GM15510 (cell line): ENCODE data around the gene TUBGCP3.

ENCODE experiments used
- POLR2A ChIP-seq: IDR thresholded peaks from 3 replicates; pipeline ENCODE4 v1.6.1; 2011; ENCODE audit warnings: borderline replicate concordance; ENCODE audit not compliant: insufficient read length; ENCODE audit errors: extremely low read depth

Gene TUBGCP3

DNA sequence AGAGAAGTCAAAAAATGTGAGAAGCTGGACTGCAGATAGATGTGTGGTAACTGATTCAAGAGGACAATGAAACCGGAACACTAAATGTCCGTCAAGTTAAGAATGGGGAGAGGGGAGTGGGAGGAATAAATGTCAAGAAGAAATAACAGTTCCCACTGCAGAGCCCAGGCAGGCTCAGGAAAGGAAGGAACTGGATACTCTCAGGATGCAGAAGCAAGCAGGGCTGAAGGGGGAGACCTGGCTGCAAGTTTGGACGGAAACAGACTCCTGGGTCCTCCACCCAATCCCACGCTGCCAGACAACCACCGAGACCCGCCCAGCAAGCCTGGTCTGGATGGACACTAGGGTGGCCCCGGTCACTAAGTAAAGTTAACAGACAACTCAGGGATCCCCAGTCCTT is 18.1 kb downstream of the TUBGCP3 start:
- no peak for TF ChIP-seq POLR2A

DNA sequence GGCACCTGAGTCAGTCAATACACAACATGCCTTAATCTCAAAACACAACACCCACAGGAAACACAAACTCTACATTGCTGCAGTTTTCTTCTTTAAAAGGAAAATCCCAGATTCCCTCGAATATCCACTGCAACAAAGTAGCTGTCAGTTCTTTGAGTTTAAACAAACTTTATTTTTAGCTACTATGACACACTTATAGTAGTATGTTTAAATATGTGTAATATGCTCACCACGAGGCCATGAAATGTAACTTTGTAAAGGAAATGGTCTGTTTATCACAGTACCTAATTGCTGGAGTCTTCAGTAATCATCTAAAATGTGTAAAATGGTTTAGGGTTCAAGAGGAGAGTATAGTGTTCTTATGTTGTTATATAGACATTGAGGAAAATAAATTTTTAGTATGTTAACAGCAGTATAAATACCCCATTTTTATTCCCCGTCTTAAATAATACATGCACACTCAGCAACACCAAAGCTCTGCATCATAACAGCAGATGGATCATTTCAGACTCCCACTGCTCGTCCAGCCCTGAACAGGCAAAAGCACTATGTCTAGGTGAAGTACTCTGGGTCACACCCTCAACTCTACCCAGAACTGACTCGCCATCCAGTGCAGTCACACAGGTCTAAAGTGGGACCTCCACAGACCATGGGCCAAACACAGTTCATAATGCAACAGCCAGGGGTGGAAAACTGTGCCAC is 20.6 kb downstream of the TUBGCP3 start:
- no peak for TF ChIP-seq POLR2A

DNA sequence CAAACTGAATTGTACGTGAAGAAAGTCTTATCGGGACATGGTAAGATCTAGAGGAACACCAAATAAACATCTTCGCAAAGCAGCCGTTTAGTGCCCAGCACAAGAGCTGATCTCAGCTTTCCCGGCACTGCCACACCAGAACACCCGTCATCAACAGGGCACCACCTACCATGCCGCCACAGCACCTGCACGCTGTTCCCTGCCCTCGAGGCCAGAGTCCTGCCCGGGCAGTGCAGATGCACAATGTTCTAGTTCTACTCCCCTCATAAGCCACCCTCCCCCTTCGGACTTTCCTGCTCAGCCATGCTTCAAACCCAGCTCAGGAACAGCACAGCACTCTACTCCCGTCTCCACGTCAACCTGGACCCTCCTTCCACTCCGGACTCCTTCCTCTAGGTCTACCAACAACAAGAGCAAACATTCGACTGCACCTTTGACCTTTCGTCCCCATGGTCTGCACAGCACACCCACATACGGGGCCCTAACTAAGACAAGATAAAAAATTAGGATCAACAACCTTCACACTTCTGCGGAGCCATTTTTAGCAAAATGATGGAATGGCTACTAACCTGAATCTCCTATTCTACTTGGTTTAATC is 25.1 kb downstream of the TUBGCP3 start:
- no peak for TF ChIP-seq POLR2A

DNA sequence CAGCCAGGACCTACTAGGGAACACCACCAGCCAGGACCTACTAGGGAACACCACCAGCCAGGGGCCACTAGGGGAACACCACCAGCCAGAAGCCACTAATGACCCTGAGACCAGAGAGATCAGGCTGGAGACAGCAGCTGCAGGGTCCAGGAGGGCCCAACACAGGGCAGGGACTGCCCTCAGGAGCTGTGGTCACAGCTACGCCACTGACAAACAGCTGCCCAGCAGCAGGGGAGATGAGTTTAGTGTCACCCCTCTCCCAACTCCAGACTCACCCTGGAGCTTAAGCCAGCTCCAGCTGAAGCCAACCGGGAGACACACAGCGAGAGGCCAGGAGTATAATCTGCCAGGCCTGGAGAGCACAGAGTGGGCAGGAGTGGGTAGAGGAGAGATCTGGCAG is 25.7 kb downstream of the TUBGCP3 start:
- TF ChIP-seq POLR2A, result no peak

DNA sequence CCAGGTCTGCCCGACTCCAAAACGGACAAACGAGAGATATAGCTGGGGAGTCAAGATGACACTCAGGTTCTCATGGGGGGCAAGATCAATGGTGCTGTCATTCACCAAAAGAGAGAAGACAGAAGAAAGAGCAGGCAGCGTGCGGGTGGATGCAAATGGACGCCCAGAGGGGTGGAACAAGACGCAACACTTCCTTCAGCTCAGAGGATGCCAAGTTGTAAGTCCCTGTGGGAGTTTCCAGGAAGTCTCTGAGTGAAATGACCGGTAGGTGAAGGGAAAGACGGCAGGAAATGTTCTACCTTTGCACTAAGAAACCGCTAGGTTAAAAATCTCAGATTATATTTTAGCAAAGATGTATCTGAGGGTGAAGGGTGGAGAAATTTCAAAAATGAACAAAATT is 26.5 kb downstream of the TUBGCP3 start:
- no peak for TF ChIP-seq POLR2A

DNA sequence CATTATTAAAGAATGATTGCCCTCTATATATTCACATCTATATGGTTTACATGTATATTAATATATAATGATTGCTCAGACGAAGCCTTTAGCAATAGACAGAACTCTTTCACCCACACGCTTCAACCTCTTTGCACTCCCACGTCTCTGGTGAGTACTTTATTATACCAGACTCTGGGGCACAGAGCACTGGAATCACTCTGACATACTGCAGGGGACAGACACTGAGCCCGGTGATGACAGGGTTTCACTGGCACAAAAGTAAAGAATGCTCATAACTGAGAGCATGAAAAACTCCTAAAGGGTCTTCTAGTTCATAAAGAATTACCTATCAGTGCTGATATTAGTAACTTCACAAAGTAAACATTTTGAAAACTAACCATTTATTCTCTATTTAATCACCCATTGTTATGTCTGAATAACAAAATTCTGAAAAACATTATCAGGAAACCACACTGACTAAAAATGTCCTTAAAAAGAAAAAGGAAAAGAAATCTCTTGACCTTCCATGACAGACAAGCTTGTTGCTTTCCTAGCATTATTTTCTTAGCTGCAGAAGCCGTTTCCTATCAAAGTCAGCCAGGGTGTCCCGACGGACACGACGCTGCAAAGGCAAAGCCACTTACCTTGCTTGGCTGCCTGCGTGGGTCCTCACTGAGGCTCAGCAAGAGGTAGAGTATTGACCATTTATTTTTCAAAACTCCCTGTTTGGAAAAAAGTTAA is 29.1 kb downstream of the TUBGCP3 start:
- TF ChIP-seq POLR2A, result no peak

DNA sequence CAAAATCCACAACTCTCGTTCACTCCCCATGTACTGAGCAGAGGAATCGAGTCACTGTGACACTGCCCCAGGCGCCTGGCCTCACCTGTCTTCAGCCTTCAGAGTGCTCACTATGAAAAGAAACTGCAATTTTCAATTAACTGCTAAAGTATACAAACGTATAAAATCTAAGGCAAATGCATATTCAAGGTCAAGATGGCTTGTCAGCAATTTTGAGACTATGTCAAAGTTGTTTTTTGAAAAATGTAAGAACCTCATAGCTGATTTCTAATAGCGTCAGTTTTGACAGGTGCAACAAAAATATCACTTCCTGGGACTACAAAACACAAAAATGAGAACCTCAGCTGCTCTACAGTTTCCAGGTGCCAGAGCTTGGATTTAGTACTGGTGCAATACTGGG is 31.4 kb downstream of the TUBGCP3 start:
- no peak for TF ChIP-seq POLR2A

DNA sequence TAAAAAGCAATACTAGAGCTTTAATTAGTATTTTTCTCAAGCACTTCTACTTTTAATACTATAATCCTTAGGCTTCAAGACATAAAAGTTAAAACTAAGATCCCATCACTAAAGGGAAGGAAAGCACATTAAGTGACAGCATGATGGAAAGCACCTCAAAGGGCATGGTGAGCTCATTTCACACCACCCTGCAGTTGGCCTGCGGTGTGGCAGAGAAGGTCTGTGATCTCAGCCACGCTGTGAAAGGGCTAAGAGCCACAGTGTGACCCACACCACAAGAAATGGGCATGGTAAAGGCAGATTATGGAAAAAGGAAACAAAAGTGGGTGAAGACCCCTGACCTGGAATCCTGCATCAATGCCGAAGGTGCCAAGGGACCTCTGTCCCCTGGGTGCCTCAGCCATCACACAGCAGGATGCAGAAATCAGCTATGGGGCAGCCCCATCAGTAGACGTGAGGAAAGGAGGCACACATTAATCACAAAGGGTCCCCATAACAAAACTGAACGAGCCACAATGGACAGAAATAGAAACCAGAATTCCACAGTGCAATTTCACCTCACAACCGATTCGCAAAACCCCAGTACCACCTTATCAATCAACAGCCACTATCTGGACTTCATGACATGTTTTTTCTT is 33.6 kb downstream of the TUBGCP3 start:
- no peak for TF ChIP-seq POLR2A

DNA sequence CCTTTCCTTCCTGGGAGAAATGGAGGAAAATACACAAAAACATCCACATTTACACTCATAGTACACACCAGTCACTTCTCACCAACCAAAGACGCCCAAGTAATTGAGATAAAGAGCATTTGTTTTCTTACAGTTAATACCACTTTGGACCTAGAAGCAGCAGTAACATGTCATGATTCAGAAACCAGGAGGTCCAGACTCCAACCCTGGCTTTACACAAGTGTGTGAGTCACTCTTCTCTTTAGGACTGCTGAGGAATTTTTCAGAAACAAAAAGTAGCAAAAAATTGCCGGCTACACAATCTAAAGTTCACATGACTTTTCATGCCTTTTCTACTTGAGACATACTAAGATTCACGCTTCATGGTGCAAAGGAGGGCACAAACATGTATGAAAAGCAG is 42.1 kb downstream of the TUBGCP3 start:
- TF ChIP-seq POLR2A, result no peak

DNA sequence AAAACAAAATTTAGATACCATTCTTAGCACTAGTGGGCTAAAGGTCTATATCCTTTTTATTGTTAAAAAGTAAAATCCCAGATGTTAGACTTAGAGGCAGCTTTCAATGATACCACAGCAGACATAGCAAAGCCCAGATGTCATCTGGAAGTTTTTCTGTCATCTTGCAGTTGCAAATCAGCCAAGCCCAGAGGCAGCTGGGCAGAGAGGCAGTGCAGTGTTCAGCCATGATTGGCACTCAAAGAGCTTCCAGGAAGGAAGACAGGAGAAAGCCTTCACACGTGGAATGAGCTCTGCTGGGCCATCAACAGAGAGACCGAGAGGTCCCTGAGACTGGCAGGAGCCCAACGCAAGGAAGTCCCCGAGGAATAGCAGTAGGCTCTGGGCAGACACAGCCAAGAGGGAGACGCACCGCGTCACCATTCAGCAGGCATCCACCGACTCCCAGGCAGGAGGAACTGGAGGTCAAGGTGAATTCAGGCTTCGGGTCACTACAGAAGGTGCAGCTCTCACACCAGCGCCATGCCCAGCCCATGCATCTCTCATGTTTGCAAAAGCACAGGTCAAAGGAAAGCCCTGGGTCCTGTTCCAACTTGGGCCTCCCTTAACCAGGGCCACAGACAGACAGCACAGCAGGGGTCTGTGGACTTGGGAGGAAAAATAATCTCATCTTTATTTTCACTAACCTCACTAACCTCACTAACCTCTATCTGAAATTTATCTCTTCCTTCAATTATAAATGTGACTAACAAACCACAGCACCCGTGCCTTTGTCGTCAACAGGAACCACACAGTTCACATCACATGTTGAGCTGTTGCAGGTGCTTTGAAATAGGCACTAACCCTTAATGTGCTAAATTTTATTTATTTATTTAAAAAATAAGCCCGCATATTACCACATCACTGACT is 54.9 kb downstream of the TUBGCP3 start:
- no peak for TF ChIP-seq POLR2A

DNA sequence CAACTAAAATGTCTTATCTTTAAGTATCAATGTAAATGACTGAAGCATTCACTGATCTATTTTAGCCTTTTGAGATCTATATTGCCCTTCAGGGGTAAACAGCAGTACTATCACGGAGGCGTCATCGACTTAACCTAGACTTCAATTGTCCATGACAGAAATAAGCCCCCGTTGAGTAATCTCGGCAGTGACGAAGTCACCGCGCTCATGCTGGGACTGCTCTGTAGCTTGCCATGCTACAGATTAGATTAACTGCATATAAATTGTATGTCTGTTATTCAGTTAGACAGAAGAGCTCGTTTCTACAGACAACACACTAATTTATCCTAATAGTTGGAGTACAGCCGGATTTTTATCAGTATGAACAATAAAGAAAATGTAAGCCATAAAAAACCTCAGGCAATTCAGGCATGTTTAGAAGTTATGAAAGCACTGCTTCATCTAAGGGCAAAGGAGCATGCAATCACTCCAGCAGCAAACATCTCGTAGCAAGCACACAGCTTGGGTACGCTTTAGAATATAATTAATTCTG is 56.6 kb downstream of the TUBGCP3 start:
- TF ChIP-seq POLR2A, result no peak

DNA sequence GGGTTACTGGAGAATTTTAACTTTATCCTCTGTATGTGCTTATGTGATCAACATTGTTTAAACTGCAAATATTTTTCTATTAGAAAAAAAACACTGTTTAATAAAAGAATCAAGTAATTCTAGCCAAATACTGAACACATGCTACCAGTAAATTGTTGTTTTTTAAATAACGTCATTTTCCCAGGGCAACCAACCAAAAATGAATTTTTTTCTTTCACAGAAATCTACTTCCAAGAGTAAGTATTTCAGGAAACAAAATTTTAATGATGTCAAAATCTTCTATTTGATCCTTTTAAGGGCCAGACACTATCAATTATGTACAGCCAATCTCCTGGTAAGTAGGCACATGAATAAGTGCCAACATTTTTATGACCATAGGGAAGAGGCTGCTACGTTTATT is 57.1 kb downstream of the TUBGCP3 start:
- no peak for TF ChIP-seq POLR2A

DNA sequence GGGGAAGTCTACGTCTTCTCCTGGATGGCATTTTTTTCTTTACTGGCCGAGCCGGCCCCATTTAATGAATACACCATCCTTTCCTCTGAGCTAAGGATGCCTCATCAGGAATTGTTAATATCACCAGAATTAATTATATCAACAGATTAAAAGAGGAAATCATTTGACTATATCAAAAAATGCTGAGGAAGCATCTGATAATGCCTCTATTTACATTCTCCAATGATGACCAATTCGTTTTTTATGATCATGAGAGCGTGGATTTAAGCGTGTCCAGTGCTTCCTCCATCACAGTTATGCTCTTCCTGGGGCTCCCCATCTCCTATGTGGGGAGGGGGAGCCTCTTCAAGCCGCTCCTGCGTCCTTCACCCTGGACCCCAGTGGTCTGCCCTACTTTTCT is 58.7 kb downstream of the TUBGCP3 start:
- TF ChIP-seq POLR2A, result no peak
